ENCODE data around the gene CAVIN1. TPM values are rescaled to one million over a fixed set of nuclear protein-coding genes. Genes with fewer than 3 reads are reported as not detected.
A peak's percentile ranks its signal among the peaks of the same experiment; 100 is the strongest.

CAVIN1 gene
- total and polyA plus RNA-seq, 4 donors = 110 to 277 (median 159) TPM

DNA sequence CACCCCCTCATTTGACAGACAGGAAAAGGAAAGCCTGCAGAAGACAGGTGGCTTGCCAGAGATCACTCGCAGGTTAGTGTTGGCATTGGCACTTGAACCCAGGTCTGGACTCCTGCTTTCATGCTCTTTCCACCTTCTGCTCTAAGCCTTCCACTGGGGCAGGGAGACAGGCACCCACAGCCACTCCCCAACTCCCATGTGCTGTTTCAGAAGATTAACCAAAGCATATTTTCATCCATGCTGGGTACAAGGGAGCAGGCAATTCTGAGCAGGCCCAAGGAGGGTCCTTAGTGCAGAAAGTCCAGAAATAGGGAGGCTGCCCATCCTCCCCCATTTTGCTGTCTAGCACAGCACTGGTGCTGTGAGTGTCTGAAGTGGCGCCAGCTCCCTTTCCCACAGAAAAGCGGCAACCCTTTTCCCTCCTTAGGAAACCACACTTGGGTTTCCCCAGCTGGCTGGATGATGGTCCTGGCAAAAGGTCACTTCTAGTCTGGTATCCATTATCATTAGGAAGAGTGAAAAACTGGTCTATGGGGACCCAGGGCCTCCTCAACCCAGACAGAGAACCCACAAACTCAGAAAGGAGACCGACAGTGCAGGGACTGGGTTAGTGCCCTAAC, 2.0 kb upstream of the CAVIN1 start:
- TF ChIP-seq, protein P1, sequence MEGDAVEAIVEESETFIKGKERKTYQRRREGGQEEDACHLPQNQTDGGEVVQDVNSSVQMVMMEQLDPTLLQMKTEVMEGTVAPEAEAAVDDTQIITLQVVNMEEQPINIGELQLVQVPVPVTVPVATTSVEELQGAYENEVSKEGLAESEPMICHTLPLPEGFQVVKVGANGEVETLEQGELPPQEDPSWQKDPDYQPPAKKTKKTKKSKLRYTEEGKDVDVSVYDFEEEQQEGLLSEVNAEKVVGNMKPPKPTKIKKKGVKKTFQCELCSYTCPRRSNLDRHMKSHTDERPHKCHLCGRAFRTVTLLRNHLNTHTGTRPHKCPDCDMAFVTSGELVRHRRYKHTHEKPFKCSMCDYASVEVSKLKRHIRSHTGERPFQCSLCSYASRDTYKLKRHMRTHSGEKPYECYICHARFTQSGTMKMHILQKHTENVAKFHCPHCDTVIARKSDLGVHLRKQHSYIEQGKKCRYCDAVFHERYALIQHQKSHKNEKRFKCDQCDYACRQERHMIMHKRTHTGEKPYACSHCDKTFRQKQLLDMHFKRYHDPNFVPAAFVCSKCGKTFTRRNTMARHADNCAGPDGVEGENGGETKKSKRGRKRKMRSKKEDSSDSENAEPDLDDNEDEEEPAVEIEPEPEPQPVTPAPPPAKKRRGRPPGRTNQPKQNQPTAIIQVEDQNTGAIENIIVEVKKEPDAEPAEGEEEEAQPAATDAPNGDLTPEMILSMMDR (IDR thresholded peaks at IDR 0.05; ENCODE audit: control extremely low read depth, extremely low read depth) = no peak
- no peaks in the 10 kb centered on the region for H3K27me3 ChIP-seq (ENCODE audit: control insufficient read depth in 3 of 3, insufficient read depth in 3 of 3, low read length in 2 of 3)
- no peaks in the 10 kb centered on the region for H3K9me3 ChIP-seq (ENCODE audit: control insufficient read depth in 4 of 4, insufficient read depth in 3 of 4, low read length in 3 of 4)
- 70 to 93% methylated on average over 4 of the region's 4 CpGs for WGBS, 2 donors
- no peak overlapping the region for H3K9ac ChIP-seq (ENCODE audit: insufficient read depth in 1 of 2, low read length in 2 of 2)
- peaks cover 2 to 28% (median 6%) of the 10 kb centered on the region in 5 donors for H3K4me1 ChIP-seq (ENCODE audit: control insufficient read depth in 5 of 5, insufficient read depth in 5 of 5, low read length in 5 of 5)
- no peak overlapping the region for H3K27ac ChIP-seq (ENCODE audit: low read depth in 1 of 2, low read length in 1 of 2)
- DNase-seq = no peak
- no peak overlapping the region for H3K4me3 ChIP-seq
- no peak for ATAC-seq (ENCODE audit: insufficient read depth, low FRiP score)
- no peaks in the 10 kb centered on the region for H3K36me3 ChIP-seq (ENCODE audit: control insufficient read depth in 4 of 4, insufficient read depth in 4 of 4, low read length in 4 of 4)

- Histone ChIP-seq H3K4me1 (ENCODE audit: control insufficient read depth in 5 of 5, insufficient read depth in 5 of 5, low read length in 5 of 5) (peaks cover 4 to 21% (median 5%) of the 10 kb centered on the region in 5 donors), H3K27ac (ENCODE audit: low read depth in 1 of 2, low read length in 1 of 2) (peak overlapping the region; percentile 58 to 85), H3K27me3 (ENCODE audit: control insufficient read depth in 3 of 3, insufficient read depth in 3 of 3, low read length in 2 of 3) (no peaks in the 10 kb centered on the region), H3K9me3 (ENCODE audit: control insufficient read depth in 4 of 4, insufficient read depth in 3 of 4, low read length in 3 of 4) (no peaks in the 10 kb centered on the region), H3K9ac (ENCODE audit: insufficient read depth in 1 of 2, low read length in 2 of 2) (peak overlapping the region in 1 of 2 donors; percentile 56), H3K36me3 (ENCODE audit: control insufficient read depth in 4 of 4, insufficient read depth in 4 of 4, low read length in 4 of 4) (peaks cover 0 to 2% (median 0%) of the 10 kb centered on the region in 4 donors), H3K4me3 (no peak overlapping the region)
- TF ChIP-seq, protein P1 (IDR thresholded peaks at IDR 0.05; ENCODE audit: control extremely low read depth, extremely low read depth) = no peak
- ATAC-seq (ENCODE audit: insufficient read depth, low FRiP score) (no peak), DNase-seq (no peak)
- 63 to 65% methylated on average over 11 of the region's 11 CpGs for WGBS, 2 donors
Observed at GRCh38 chr17:42423766-42424165, 710 bp upstream of the CAVIN1 start.

- 0 to 1% methylated on average over 35 to 44 of the region's 44 CpGs for WGBS, 2 donors
- Histone ChIP-seq H3K9me3 (ENCODE audit: control insufficient read depth in 4 of 4, insufficient read depth in 3 of 4, low read length in 3 of 4) (no peaks in the 10 kb centered on the region), H3K9ac (ENCODE audit: insufficient read depth in 1 of 2, low read length in 2 of 2) (peak overlapping the region; percentile 68 to 87), H3K4me1 (ENCODE audit: control insufficient read depth in 5 of 5, insufficient read depth in 5 of 5, low read length in 5 of 5) (peaks cover 2 to 21% (median 5%) of the 10 kb centered on the region in 5 donors), H3K27me3 (ENCODE audit: control insufficient read depth in 3 of 3, insufficient read depth in 3 of 3, low read length in 2 of 3) (no peaks in the 10 kb centered on the region), H3K4me3 (peak overlapping the region; percentile 90), H3K27ac (ENCODE audit: low read depth in 1 of 2, low read length in 1 of 2) (peak overlapping the region; percentile 96 to 99), H3K36me3 (ENCODE audit: control insufficient read depth in 4 of 4, insufficient read depth in 4 of 4, low read length in 4 of 4) (peaks cover 0 to 2% (median 0%) of the 10 kb centered on the region in 4 donors)
- DNase-seq (peak in 2 of 3 donors; percentile 41 to 53), ATAC-seq (ENCODE audit: insufficient read depth, low FRiP score) (peak; percentile 10)
- TF ChIP-seq, protein P1 (IDR thresholded peaks at IDR 0.05; ENCODE audit: control extremely low read depth, extremely low read depth) = no peak
Observed at GRCh38 chr17:42422412-42422957, 571 bp downstream of the CAVIN1 start.

Measured in lung (tissue), 12 donors.